HPDE6-E6E7 (cell line): ENCODE measurements around the gene PIK3C3.
A peak's percentile ranks its signal among the peaks of the same experiment; 100 is the strongest.
"Not testable (repeated sequence)": the region's sequence is repeated elsewhere in the genome, so short reads cannot be mapped to it uniquely, and the experiment has no call there.

Experiments used
- DNase-seq: peaks from one replicate; pipeline ENCODE4 v3.0.0; 2011; ENCODE audit warnings: missing footprints; ENCODE audit errors: extremely low spot score

Gene PIK3C3

DNA sequence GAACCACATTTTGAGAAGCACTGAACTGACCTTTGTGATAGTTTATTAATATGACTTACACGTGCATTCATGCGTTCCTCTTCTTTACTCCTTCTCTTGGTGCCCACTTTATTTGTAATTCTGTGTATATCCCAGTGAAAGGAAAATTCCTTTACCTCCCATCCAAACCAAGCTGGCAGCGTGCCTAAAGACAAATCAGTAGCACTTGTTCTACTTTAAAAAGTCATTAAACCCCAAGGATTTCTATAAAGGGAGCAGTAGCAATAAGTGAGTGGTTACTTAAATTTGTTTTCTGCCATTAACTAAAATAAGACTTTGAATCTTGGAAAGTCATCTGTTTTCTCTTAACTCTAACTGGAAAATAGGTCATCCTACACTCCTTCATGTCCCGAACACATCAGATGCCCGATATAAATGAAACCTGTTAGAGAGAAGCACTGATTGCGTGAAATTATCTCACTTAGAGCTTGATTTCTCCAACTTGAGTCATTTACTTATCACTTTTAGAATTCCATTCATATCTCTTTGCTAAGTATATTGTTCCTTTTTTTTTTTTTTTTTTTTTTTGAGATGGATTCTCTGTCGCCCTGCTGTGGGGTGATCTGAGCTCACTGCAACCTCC, 10.7 kb downstream of the PIK3C3 start:
- no peak for DNase-seq

DNA sequence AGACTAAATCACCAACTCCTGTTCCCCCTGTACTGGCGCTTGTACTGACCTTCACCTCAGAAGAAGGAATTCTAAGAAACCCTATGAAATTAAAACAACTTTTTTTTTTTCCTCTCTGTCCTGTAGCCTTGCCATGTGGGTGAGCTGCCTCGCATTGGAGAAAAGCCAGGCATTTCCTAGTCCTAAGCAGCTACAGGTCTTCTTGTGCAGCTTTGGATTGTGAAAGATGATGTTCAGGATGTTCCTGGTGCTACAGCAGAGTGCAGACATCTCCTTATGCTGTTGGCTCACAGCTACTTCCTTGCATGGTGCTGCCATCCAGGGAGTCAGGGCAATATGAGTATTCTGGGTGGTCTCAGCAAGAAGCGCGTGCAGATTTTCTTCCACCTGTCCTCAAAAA, 11.9 kb downstream of the PIK3C3 start:
- DNase-seq: no peak

DNA sequence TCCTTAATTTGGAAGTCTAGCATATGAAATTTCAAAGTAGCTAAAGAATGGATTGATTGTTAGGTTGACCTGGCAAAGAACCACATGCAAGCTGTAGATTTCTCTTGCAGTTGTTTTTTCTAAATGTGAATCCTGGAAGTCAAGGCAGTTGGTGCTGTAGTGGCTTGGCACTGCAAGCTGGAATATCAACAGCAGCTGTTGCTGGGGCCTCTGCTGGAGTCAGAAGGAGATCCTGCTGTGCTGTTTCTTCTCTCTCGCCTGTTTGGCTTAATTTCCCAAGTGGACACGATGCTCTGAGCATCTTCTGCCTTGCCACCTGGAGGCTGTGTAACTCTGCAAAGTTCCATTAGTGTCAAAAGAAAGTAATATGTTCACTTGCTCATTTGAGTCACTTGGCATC, 12.6 kb downstream of the PIK3C3 start:
- no peak for DNase-seq

DNA sequence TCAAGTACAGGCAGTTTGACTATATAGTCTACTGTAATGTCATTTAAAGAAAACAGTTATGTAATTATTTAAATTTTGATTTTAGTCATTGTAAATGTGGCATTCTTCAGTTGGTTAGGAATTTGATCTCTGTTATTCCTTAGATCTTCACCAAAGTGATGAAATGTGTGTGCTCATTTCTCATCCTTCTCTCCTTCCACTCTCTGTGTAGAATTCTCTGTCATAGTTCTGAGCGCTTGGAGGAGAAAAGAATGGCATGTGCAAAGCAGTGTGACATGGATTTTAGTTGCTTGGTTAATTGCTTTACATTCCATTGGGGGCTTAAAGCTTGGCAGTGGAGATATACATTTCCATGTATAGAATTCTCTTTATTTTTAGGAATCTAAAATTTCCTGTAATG, 14.8 kb downstream of the PIK3C3 start:
- no peak for DNase-seq

DNA sequence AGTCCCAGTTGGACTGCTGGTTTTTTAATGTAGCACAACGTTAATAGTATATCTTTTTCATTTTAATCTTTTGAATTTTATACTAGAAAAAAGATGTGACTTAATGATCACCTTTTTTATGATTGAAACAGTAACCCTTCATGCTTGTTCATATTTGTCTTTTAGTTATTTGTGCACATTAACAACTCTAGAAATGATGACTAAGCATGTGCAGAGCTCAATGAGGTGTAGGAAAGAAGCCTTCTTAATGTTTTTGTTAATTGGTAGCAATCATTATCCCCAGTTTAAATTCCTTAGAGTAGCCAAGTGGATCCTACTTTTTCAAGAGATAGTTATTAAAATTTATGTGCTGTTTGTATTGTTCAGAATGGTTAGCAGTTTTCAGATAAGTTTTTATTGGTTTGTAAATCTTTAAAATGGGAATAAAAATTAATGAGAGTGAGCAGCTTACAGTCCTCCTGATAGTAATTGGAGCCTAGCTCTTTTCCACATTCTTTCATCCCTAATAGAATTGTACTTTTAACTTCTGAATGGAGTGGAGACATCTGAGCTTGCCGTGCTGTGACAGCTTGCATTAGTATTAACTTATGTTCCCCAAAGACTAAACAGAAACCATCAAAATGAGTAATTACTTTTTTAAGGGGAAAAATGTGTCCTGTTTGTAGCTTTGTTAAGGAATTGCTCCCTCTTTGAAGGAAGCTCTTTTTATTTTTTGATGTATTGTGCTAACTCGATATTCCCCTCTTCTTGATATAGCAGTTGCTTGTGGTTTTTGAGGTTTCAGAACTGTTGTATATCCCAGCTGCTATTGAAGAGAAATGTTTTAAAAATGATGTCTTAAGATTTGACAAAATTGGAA, 17.3 kb downstream of the PIK3C3 start:
- no peak for DNase-seq

DNA sequence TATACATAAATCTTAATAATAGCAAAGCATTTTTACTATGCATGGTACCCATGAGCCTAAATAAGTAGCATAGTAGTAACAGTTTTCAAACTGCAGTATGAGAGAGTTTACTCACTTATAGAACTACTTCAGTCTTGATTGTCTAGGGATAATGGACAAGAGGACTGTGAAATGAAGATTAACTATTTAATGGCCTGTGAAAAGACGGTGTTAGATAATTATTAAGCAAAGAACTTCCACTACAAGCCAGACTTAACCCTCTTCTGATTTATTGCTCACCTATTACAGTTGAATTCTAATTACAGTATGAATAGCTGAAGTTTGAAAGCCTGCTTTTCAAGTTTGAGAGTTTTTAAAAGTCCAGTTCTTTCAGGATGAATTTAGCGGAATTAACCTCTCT, 18.9 kb downstream of the PIK3C3 start:
- DNase-seq: no peak

DNA sequence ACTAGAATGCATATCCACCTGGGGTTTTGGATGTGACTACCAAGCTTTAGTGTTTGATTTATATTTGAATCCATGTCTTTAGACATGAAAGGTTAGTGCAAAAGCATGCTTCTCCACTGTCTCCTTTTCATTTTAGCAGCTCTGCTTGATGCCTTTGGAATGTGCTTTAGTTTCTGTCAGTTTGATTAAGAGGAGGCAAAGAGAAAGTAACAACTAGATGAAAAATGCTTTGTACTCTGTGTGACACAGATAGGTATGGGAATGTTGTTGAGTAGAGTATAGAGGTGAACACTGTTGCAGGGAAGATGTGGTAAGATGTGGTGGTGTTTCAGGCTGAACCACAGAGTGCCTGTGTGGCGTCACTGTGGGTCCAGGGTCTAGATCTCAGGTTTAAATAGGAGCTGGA, 19.8 kb downstream of the PIK3C3 start:
- DNase-seq: no peak

DNA sequence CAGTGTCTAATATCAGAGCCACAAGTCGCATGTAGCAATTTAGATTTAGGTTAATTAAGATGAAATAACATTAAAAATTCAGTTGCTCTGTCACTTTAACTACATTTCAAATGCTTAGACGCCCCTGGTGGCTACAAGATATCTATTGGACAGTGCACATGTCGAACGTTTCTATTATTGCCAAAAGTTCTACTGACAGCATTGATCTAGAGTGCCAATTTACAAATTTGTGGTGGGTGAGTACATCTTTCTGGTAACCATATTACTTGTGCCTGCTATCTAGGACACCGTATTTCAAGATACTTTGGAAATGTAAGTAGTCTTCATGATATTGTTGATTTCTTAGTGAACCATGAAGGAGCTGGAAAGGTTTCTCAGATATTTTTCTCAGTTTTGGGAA, 20.2 kb downstream of the PIK3C3 start:
- no peak for DNase-seq

DNA sequence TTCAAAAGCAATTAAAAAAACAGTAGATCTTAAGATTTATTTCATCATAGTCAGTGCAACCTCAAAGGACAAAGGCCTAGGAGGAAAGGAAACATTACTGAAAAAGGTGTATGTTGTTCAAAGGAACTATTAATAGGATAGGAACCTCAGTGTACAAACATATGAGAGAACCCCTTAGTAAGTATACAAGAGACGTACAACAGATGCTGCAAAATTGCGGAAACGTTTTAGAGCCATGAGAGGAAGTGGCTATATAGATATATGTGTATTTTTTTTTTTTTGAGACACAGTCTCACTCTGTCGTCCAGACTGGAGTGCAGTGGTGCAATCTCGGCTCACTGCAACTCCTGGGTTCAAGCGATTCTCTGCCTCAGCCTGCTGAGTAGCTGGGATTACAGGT, 22.2 kb downstream of the PIK3C3 start:
- no peak for DNase-seq

DNA sequence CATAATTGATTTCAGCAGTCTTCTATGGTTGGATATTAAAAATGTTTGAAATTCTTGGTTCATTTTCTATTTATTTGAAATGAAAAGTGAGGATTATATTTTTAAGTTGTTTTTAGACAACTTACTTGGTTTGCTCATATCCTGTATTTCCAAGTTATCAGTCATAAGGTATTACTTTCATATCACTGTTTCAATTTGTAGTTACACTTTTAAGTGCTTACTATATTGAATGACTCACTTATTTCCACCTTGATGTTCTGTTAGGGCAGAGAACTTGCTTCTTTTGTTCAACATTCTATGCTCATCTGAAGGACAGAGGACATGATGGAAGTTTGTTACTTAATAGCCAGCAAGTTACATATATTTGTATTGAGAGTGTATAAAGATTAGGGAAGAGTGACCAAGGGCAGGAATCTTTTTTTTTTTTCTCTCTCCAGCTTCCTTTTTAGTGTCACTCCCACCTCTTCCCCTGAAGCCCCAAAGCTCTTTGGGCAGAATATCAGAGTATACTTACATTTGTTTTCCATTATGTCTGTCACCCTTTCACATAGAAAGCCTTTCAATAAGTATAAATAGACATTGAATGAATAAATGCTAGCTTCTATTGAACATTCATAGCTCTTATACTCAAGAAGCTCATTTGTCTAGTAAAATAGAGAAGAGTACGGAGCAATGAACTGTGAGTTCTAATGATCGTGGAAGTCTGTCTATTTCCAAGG, 28.1 kb downstream of the PIK3C3 start:
- peak; percentile 12 for DNase-seq

DNA sequence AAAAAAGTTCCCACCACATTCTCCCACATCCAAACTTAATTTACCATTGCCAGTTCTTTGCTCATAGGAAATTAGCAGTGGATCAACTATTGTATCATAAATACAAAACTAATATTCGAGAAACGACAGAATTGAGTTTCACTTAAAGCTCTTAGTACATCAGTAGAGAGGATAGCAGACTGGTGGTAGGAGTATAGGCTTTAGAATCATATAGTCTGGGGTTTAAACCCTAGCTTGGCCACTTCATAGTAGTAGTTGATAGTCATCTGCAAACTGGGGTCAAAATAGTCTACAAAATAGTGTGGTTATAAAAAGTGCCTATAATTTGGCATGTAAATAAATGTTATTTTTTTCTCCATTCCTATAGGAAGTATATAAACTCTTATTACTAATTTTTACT, 30.9 kb downstream of the PIK3C3 start:
- DNase-seq: no peak

DNA sequence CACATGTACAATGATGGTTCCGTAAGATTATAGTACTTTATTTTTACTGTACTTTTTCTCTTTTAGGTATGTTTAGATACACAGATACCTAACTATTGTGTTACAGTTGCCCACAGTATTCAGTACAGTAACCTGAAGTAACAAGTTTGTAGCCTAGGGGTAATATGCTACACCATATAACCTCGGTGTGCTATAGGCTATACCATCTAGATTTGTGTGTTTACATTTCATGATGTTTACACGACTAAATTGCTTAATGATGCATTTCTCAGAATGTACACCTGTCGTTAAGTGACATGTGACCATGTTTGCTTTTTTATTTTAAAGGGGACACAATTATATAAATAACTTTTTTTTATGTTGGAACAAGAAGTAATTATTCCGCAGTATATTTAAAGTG, 34.5 kb downstream of the PIK3C3 start:
- no peak for DNase-seq

DNA sequence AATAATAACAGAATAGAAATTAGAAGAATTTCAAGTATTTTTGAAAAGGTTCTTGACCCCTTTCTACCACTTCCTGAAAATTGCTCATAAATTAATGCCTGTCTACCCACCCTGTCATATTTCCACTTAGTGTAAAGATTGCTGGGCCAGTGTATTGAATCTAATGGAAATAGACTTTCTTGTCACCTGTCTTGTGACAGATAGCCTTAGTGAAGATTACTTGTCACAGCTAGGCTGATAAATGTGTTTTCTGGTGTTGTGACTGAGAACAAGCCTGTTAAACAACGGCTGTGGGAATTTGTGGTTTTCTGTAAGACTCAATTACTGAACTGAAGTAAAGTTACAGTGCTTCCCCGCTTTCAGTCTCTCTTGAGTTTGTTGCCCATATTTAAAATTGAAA, 37.0 kb downstream of the PIK3C3 start:
- no peak for DNase-seq

DNA sequence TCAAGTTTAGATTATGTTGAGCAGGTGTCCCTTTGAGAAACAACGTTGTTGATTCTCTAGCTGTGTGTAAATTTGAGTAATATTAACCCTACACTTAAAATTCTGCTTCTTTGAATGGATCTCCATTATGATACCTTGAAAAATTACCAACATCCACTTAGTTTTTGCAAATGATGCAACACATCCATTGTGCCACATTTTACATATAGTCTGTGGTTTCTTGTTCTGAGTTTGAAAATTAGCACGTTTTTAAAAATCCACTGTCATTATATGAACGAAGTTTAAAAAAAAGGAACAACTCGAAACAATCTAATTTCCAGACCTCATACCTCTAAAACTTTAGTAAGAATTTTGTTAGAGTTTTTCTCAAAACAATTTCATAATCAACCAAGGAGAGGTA, 37.7 kb downstream of the PIK3C3 start:
- DNase-seq: no peak

DNA sequence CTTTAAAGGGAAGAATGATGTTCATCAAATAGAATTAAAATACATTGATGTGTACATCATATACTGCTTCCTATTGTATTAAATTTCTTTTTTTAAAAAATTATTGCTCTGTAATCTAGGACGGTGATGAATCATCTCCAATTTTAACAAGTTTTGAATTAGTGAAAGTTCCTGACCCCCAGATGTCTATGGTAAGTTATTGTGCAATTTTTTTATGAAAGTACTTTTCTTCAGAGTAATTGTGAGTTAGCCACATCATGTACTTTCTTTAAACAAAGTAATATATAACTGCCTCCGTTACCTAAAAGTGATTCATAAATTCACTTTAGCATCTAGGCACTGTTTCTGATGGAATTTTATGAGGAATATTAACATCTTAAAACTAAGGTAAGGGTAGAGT, 38.1 kb downstream of the PIK3C3 start:
- no peak for DNase-seq

DNA sequence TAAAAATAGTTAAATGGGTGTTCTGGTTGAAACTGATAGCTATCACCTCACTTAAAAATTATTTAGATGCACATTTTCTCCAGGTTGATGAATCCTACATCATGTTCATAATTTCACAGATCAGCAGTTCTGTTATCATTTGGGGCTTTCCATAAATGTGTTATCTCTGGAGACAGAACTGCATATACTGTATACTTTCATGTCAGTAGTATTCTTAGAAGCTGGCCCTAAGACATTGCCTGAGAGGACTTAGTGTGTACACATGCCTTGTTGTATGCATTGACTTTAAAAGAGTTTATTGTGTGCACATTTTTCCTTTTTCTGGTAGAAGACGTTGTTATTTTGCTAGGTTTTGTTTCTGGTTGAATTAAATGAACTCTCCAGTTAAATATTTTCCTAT, 41.0 kb downstream of the PIK3C3 start:
- DNase-seq: no peak

DNA sequence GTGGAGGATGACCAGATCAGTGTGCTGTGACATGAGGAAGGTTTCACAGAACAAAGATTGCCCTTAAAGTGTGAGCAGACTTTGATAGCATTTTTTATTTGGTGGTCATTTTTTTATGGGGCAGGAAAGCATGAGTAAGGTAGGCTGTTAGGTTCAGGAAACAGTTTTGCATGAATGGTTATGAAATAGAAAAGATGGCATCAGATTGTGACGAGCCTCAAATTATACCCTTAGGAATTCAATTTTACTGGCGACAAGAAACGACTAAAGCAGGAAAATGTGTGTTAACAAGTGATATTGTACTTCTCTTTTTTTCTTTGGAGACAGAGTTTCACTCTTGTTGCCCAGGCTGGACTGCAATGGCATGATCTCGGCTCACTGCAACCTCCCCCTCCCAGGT, 44.7 kb downstream of the PIK3C3 start:
- no peak for DNase-seq

DNA sequence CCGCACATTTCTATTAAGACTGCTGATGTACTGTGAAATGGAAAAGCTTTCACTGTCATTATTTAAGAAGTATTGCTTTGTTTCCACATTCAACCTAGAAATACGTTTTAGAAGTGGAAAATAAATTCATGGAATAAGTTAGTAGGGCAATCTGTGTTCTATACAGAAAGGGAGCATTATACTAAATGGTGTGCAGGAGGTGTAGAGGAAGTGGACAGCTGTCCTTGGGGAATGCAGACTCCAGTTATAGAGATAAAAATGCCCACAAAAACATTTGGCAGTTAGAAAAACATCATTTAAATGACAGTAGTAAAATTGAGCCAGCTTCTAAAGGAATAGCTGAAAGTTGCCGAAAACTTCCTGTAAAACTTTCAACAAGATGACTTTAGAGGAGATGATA, 46.8 kb downstream of the PIK3C3 start:
- DNase-seq: no peak

DNA sequence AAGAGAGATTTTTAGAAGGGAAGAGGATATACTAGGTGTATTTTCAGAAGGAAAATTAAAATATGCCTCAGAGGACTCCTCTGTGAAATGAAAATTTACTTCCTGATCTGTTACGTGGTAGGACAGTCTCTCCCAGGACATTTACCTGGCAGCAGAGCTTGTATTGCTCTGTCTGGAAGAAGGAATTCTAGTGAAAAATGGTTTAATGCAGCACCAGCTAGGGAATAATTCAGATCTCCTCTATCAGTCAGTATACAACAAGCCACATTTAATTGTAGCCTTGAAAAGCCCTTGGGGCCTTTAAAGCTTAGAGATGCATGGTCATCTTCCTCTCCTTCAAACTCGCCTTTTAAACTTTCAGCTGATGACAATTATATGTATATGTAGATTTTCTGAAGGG, 49.6 kb downstream of the PIK3C3 start:
- no peak for DNase-seq

DNA sequence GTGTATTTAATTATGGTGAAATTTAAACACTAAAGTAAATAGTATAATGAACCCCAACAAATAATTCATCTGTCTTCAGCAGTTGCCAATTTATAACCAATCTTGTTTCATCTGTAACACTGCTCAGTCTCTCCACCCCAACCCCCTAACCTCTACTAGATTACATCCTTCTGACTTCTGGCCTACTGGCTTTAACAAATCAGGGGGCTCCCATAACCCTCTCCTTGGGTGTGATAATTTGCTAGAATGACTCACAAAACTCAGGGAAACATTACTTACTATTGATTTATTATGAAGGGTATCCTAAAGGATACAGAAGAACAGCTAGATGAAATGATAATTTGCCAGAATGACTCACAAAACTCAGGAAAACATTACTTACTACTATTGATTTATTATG, 50.7 kb downstream of the PIK3C3 start:
- no peak for DNase-seq

DNA sequence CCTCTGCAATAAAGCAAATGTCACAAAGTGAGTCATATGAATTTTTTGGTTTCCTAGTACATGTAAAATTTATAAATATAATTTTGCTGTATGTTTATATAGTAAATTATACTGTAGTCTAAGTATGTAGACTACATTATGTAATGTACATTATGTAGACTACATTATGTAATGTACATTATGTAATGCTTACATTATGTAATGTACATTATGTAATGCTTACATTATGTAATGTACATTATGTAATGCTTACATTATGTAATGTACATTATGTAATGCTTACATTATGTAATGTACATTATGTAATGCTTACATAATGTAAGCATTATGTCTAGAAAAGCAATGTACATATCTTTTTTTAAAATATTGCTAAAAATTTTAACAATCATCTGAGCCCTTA, 54.4 kb downstream of the PIK3C3 start:
- DNase-seq: not testable (repeated sequence)

DNA sequence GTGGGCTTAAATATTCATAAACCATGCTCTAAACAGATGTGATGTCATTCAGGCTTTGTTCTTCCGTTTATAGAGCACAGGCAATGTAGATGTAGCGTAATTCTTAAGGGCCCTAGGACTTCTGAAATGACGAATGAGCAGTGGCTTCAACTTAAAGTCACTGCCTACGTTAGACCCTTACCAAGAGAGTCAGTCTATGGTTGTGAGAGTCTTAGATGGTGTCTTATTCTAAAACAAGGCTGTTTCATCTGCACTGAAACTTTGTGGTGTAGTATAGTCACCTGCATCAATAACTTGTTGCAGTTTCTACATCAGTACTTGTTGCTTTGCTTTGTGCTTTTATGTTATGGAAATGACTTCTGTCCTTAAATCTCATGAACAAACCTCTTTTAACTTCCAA, 56.0 kb downstream of the PIK3C3 start:
- DNase-seq: no peak

DNA sequence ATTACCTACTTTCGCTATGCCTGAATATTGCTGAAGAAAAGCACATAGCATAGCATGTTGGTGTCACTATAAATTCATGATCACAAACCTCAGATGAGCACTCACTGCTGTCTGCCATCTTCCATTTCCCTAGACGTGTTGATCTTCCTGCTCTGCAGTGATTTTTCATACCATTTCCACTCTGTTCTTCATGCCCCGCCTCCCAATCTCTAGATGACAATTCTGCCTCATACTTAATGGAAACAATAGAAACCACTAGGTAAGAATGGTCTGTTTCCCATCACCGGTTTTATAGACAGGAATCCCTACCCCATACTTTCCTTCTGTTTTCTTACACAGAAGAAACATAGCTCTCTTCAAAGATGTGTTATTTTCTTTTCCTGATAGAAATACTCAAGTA, 63.8 kb downstream of the PIK3C3 start:
- DNase-seq: no peak
